ENCODE data around the gene EEF1AKMT3.
"Not testable (repeated sequence)": the region's sequence is repeated elsewhere in the genome, so short reads cannot be mapped to it uniquely, and the experiment has no call there.

Gene EEF1AKMT3

DNA sequence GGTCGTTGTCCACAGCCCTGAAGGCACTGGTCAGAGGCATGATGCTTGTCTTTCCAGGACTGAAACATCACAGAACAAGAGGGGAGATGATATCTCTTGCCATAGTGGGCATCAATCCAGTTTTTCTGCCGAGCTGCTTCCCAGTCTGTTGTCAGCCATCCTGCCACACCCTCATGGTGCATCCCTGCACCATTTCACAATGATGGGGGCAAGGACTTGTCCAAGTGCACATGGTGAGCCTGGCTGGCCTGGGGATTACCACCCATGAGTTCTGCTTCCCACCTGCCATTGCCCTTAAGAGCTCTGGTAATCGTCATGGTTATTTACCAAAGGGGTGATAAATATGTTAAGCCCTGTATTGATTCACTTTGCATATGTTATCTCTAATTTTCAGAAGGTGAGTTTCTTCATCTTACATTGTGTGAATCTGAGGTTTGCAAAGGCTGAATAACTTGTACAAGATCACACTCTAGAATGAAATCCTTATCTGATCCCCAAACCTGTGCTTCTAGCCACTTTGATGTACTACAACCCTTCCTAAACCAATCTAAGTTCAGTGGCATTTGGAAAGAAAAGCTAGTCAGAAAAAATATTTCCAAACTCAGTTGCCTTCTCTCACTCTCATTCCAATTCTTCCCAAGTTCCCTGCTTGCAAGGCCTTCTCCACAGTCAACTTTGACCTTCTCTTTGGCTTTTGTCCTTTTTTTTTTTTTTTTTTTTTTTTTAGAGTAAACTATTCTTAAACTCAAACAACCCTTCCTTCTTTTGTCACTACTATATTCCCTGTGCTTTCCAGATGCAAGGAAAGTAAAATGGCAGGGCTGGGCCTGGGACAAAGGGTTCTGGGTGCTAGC, 43.8 kb downstream of the EEF1AKMT3 start:
- DNase-seq (ENCODE audit: low spot score) (no peak), FAIRE-seq (no peak)

DNA sequence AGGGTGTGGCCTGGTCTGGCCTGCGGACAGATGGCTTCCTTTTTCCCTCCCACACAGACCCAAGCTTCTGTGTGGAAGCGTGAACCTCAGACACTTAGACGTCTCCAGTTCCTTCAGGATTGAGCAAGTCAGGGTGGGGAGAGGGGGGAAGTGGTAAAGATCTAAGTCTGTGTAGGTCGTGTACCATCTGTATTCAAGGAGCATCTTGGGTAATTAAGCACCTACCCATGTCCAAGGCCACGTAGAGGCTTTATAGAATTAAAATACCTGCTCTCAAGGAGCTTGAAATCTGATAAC, 44.4 kb downstream of the EEF1AKMT3 start:
- no peak for FAIRE-seq
- no peak for DNase-seq (ENCODE audit: low spot score)

DNA sequence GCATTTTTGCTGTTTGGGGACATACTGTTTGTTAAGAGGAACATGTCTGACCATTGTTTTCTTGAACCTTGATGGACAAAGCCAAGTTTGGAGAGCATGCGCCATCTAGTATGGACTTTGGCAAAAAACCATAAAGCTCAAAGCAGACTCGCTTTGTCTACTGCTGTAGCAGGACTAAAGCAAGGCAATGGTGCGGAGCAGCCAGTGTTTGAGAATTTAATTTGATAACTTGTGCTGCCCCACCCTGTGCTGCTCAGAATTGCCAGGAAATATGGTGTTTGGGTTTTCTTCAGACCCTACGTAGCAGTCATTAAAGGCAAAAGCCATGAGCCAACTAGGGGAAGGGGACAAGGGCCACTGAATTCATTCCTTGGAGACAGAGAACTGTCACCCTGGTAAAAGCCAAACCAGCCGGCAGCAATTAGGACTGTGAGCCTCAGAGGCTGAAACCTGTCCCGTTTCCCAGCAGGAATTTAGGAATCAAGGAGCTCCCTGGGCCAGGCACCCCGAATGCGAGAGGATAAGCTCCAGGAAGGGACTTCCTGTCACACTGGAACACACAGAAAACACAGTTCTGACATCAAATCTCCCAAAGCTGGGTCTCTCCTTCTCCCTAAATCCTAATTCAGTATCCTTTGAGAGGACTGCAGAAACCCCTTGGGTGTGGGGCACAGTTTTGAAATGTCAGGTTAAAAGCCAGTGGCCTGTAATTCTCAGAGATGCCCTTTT, 45.0 kb downstream of the EEF1AKMT3 start:
- no peak for FAIRE-seq
- DNase-seq (ENCODE audit: low spot score) = no peak

DNA sequence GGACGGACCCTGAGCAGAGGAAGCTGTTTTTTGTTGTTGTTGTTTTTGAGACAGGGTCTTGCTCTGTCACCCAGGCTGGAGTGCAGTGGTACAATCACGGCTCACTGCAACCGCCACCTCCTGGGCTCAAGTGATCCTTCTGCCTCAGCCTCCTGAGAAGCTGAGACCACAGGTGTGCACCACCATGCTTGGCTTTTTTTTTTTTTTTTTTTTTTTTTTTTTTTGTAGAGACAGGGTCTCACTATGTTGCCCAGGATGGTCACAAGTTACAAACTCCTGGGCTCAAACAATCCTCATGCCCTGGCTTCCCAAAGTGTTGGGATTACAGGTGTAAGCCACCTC, 45.5 kb downstream of the EEF1AKMT3 start:
- FAIRE-seq = not testable (repeated sequence)

DNA sequence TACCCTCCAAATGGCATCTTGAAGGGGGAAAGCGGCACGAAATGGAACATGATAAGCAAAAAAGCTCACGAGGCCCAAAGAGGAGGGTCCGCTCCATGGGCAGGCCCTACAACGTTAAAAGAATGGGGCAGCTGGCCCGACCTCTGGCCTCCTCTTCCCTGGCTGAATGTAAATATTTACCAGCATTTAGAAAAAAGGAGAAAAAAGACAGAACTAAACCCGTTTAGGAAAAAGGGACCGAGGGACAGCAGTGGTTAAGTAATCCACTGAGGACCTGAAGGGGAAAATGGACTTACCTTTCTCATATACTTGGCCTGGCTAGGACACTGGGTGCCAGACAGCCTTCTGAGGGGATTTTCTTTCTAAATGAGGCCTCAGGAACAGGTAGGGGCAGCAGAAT, 47.7 kb downstream of the EEF1AKMT3 start:
- DNase-seq (ENCODE audit: low spot score); FAIRE-seq: not testable (repeated sequence)

More for the DNA sequence above, 45.5 kb downstream of the EEF1AKMT3 start:
- not testable (repeated sequence) for DNase-seq (ENCODE audit: low spot score)

DNA sequence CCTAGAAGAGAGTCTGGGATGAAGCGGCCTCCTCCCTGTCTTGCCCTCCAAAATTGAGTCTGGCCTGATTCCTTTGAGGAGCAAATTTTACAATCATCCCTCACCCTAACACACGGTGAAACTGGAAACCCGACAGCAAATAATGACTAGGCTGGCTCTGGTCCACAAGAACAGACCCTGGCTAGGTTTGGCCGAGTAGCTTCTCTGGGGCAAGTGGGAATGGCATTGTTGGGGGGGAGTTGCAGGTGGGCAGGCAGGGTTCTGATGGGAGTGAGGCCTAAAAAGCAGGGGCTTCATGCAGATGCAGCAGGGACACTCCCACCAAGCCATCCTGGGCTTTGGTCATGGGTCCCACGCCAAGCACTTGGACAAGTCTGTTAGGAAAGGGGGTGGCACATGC, 48.6 kb downstream of the EEF1AKMT3 start:
- FAIRE-seq; DNase-seq (ENCODE audit: low spot score): not testable (repeated sequence)

DNA sequence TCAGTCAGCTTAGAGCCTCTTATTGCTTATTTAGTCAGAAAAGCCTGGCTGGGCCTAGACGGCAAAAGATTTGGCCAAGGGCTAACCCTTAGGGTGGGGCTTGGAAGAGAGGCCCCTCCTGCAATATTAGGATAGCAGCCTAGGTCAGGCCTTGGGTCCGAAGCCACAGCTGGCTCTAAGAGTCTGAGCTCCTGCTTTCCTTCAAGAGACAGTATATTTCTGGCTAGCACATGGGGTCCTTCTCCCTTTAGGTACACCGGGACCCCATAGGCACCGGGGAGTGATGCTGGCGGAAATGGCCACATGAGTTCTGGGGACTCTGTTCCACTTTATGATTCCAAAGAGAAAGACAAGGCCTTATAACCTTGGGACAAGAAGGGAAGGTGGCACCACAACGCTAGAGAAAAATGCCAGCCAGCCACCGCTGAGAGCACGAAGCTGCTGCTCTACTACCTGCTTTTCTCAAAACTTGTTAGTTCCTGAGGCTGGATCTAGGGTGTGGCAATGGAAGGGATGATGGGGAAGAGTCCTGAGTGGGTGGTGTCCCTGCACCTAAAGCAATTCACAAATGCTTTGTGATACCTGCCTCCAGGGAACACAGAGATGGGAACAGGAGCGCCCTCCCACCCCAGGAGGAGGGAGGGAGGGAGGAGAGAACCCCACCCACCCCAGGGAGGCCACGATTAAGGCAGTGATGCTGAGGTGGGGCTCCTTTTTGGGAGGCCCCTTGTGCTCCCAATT, 49.2 kb downstream of the EEF1AKMT3 start:
- FAIRE-seq (no peak), DNase-seq (ENCODE audit: low spot score) (no peak)

DNA sequence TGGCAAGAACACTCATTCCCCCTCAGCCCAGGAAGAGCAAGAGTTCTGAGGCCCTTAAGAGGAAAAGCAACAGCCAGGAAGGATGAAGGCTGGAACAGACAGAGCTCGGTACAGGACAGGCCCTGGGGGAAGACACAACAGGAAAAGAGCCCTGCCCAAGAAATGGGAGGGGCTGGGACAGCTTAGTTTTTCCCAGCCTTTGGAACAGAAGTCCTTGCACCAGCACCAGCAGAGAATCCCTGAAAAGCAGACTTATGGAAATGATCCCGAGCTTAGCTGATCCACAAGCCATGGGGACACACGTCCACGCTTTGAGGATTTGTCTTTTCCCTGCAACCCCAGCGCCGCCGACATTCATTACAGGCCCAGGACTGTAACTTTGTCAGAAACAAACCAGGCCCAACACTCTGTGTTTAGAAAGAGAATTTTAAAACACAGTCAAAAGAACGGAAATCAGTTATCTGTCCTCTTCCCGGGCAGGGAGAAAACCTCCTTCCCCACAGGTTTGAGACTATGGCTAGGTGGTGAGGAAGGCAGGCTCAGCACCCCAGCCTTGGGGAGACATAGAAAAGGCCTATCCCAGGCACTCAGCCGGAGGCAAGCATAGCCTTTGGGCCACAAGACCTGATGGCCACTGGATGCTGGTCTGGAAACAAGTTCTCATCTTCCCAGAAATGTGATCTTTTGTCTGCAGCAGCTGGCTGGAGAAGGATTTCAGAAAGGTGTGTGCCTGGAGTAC, 50.1 kb downstream of the EEF1AKMT3 start:
- FAIRE-seq (no peak), DNase-seq (ENCODE audit: low spot score) (no peak)

DNA sequence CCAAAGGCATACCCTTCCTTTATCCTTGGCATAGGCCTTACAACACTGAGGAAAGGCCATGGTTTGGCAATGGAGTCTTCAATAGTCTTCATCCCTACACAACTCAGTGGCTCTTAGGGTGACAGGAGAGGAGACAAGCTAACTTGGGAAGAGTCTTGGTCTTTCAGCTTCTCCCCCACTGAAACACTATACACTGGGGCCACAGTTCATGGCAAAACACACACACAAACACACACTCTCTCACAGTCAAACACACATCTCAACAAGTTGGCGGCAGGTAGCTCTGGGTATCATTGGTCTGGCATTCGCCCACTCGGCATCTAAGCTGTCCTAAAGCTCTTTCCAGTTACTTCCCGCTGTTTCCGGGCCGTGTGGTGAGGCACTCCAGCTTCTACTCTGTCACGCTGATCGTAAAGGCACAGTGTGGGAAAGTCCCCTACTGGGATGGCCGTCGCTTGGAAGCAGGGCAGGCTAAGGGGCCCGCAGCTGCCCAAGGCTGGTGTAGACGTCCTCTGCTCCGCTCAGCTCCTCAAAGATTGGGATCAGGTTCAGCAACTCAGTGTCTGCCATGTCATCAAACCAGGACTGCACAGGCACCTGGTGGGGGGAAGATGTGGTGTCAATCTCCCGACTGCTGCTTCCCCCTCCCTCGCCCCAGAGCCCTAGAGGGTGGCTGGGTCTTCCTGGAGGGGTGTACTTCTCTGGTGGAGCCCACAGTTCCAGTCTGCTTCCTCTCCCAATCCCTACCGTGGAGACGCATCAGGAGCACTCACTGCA, 50.9 kb downstream of the EEF1AKMT3 start:
- FAIRE-seq = no peak

DNA sequence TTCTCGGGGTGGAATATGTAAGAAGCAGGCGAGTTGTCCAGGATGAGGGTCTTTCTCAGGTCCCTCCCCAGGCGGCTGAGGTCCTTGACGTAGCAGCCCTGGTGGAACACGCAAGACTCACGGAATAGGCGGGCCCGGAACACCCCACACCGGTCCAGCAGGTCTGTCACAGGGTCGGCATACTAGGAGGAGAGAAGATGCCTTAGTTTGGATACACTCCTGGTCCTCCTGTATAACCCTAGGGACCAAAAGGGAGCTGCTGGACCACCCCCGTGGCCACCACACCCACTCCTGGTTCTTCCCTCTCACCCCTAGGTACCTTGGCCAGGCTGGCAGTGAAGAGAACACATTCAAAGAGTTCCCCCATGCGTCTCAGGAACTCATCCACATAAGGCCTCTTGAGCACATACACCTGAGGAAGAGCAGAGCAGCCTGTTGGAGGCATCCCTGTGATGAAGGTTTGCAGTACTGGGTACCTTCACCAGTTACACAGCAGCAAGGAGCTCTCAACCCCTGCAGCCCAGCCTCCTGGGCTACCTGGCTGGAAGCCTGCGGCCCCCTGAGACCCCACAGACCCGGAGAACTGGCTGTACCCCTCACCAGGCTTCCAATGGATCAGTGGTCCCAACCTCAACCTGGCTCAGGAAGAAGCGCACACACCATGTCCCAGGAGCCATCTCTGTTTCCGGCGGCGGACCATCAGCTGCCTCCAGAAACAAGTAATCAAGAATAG, 51.7 kb downstream of the EEF1AKMT3 start:
- DNase-seq (ENCODE audit: low spot score) (no peak), FAIRE-seq (no peak)

More for the DNA sequence above, 50.9 kb downstream of the EEF1AKMT3 start:
- DNase-seq (ENCODE audit: low spot score) = no peak

DNA sequence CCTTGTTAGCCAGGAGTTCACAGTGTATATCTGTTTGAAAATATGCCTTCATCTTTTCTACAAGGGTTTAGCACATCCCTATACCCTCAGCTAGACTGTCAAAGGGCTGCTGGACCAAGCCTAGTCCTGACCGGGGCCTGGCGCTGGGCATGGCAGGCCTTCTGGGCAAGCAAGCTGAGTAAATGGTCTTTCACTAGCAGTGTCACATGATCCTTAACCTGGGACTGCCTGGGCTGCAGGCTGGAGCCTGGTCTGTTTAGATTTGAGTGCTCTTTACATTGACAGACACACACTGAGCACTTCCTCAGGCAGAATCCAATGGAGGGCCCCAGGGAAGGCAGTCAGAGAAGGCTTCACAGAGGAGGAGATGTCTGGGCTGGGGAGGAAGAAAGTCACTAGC, 53.0 kb downstream of the EEF1AKMT3 start:
- DNase-seq (ENCODE audit: low spot score) (no peak), FAIRE-seq (no peak)

DNA sequence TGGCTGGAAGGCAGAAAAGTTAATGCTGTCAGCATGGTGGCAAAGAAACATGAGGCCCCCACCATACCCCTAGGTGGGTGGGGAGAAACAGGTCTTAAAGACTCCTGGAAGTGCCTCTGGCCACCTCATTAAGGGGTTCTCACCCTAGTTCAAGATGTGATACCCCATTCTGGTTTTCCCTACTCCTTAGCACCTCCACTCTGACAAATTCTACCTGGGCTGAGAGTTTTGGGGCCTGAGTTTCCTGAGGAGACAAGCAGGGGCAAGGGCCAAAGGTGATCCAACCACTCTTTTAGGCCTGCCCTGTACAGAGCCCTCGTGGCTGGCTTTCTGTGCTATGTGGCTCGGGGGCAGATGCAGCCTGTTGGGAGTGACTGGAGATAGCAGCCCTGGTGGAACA, 54.0 kb downstream of the EEF1AKMT3 start:
- no peak for FAIRE-seq
- no peak for DNase-seq (ENCODE audit: low spot score)

DNA sequence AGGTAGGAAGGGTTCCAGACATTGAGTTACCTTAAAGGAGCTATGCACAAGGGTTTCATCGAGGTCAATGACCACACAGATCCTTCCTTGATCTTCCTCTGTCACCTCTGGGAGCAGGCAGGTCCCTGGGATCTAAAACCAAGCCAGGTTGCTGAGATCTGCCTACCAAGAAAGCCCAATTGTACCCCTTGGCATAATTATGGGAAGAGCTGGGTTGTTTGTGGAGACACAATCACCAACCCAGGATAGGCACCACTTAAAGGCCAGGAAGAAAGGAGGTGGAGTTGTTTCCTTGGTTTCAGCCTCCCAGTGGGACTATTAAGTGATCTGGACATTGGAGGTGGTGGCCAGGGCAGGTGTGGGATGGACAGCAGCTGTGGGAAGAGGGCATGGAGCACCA, 54.6 kb downstream of the EEF1AKMT3 start:
- no peak for DNase-seq (ENCODE audit: low spot score)
- no peak for FAIRE-seq

DNA sequence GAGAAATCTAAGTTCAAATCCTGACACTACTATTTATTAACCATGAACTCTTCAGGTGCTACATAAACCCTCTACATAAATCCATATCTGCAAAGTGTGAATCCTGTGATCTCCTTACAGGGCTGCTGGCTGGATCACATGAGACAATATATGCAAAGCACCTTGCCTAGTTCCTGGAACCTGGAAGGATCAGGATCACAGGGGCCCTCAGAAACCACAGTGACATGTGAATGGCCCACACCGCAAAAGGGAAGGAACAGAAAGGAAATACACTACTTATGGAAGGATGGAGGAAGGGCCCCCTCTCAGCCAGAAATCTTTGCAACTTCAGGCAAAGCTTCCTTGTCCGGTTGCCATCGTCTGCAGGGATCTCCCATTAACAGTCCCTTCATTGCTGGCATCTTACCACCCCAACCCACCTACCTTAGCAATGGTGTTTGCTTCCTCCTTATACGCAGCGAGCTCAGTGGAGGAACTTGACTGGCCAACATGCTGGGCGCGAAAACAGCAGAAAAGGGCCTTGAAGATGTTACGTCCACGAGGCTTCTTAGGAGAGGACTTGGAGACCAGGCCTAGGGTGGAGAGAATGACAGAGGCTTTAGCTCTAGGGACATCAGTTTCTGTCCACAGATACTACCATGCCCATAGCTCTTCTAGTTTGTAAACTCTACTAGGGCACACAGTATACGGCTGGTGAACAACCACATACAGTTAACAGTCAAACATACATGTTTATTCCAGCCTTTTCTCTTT, 56.8 kb downstream of the EEF1AKMT3 start:
- no peak for FAIRE-seq
- DNase-seq (ENCODE audit: low spot score) = no peak

DNA sequence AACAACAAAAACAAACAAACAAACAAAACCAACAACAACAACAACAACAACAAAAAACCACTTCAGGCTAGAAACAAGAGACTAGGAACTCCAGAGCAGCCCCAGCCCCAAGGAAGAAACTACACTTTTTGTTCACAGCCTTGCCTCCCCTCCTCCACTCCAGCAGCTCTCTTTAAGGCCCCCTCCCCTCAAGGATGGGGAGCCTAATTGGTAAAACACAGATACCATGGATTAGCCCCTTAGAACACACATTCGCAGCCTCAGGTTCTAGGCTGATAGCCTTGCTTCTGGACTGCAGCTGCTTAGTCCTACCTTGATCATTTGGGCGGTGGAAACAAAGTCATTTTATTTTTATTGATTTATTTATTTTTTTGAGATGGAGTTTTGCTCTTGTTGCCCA, 58.0 kb downstream of the EEF1AKMT3 start:
- FAIRE-seq (no peak), DNase-seq (ENCODE audit: low spot score) (no peak)
